Right atrium auricular region (tissue), 2 donors: ENCODE measurements around the gene LHPP. TPM values are rescaled to one million over a fixed set of nuclear protein-coding genes. Genes with fewer than 3 reads are reported as not detected.

Experiments
- DNase-seq: peaks from one replicate; pipeline ENCODE4 v3.0.0-alpha.2; 2019; ENCODE audit warnings: low spot score
- H3K27ac ChIP-seq, 2 donors: fragments of 200-600 bp; sonication (generic); 1 replicate in 1 of 2; 2 replicates in 1 of 2; pipeline ENCODE4 v1.5.1; 2016 to 2019
- H3K27me3 ChIP-seq, 2 donors: fragments of 200-600 bp; sonication (generic); one replicate each; pipeline versions ENCODE4 v1.5.1 to v1.6.0; 2017 to 2019
- H3K36me3 ChIP-seq: fragments of 200-600 bp; sonication (generic); one replicate; pipeline ENCODE4 v1.5.1; 2016
- H3K4me1 ChIP-seq, 2 donors: fragments of 200-600 bp; sonication (generic); one replicate each; pipeline versions ENCODE4 v1.5.1 to v1.6.0; 2017 to 2019
- H3K4me3 ChIP-seq, 2 donors: fragments of 200-600 bp; sonication (generic); 1 replicate in 1 of 2; 2 replicates in 1 of 2; pipeline ENCODE4 v1.5.1; 2017 to 2019; ENCODE audit warnings: mild to moderate bottlenecking in 1 of 2, moderate library complexity in 1 of 2
- H3K9me3 ChIP-seq, 2 donors: fragments of 200-600 bp; sonication (generic); one replicate each; pipeline ENCODE4 v1.5.1; 2019
- total RNA-seq, 2 donors: library from RNA; depleted of rRNA; stranded (reverse); fragments of >200 nt; gene quantifications; one replicate each; pipeline ENCODE4 v1.1.0, GENCODE V29; 2016
- TF ChIP-seq, protein P1 (sequence below), 2 donors: fragments of 200-600 bp; sonication (generic); IDR thresholded peaks; one replicate each; pipeline ENCODE4 v1.5.1; 2019; ENCODE audit warnings: antibody characterized with exemption in 2 of 2

LHPP gene
- total RNA-seq, 2 donors from 2014 or later, result 10.3 to 23.7 TPM

DNA sequence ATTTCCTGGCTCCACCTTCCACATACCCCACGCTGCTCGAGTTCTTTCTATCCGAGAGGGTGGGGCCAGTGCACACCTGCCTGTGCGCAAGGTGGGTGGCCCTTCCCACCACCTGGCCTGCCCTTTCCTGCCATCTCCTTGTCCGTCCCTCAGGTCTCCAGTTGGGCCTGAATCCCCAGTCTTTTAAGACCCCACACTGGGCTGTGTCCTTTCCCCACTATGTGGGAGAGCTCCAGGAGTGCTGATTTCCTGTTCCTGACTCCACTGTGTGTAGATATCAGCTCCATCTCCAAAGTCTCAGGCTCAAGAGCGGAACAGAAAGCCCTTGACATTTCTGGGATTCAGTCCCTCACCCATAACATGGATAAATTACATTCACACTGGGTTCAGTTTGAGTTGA is 20.1 kb downstream of the LHPP start:
- no peaks in the 10 kb centered on the region for H3K36me3 ChIP-seq
- H3K27me3 ChIP-seq, result no peaks in the 10 kb centered on the region
- H3K9me3 ChIP-seq, result no peaks in the 10 kb centered on the region
- H3K4me1 ChIP-seq, result no peaks in the 10 kb centered on the region
- no peak for DNase-seq
- TF ChIP-seq, protein P1, sequence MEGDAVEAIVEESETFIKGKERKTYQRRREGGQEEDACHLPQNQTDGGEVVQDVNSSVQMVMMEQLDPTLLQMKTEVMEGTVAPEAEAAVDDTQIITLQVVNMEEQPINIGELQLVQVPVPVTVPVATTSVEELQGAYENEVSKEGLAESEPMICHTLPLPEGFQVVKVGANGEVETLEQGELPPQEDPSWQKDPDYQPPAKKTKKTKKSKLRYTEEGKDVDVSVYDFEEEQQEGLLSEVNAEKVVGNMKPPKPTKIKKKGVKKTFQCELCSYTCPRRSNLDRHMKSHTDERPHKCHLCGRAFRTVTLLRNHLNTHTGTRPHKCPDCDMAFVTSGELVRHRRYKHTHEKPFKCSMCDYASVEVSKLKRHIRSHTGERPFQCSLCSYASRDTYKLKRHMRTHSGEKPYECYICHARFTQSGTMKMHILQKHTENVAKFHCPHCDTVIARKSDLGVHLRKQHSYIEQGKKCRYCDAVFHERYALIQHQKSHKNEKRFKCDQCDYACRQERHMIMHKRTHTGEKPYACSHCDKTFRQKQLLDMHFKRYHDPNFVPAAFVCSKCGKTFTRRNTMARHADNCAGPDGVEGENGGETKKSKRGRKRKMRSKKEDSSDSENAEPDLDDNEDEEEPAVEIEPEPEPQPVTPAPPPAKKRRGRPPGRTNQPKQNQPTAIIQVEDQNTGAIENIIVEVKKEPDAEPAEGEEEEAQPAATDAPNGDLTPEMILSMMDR (IDR thresholded peaks at IDR 0.05), result no peak
- no peak overlapping the region for H3K4me3 ChIP-seq
- H3K27ac ChIP-seq, result no peak overlapping the region

DNA sequence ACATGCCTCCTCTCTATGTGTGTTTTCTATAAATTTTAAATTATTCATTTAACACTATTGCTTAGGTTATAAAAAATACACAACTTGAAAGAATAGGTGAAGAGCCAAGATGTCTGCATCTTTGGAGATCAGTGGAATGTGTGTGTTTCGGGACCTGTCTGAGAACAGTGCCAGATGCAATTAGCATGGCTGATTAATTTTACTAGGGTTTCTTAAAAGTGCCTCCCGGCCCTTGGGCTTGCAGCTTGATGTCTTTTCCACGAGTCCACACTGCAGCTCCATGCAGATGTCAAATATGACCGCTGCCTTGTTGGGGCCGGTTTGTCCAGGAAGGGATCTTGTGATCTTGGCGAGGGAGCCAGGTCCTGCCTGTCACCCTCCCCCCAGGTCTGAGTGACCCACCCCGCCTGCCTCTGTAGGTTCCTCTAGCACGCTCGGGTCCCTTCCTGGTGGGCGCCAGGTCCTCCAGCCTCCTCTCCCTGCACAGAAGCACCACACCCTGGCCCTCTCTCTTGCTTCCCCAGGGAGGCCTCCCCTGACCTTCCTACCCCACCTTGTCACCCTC is 20.7 kb downstream of the LHPP start:
- Histone ChIP-seq H3K4me3 (no peak overlapping the region), H3K27ac (no peak overlapping the region), H3K36me3 (no peaks in the 10 kb centered on the region), H3K9me3 (no peaks in the 10 kb centered on the region), H3K4me1 (no peaks in the 10 kb centered on the region), H3K27me3 (no peaks in the 10 kb centered on the region)
- TF ChIP-seq, protein P1 (IDR thresholded peaks at IDR 0.05), result no peak
- no peak for DNase-seq

DNA sequence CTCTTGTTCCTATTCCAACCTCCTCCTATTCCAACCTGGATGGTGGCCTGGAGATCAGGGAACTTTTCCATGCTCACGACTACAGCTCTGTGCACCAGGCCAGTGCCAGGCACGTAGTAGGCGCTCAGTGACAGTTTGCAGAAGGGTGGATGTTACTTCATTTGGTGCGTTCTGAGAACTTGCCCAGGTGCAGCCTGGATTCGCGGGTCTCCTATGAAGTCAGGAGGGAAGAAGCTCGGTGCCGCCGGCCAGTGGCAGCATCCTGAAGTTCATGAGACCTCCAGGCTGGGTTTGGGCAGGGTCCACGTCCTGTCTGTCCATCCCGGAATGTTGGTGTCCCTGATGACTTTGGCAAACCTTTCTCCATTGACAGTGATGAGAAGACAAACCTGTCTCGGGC is 21.3 kb downstream of the LHPP start:
- H3K4me3 ChIP-seq, result no peak overlapping the region
- no peaks in the 10 kb centered on the region for H3K4me1 ChIP-seq
- no peaks in the 10 kb centered on the region for H3K9me3 ChIP-seq
- H3K36me3 ChIP-seq, result no peaks in the 10 kb centered on the region
- DNase-seq, result no peak
- TF ChIP-seq, protein P1 (IDR thresholded peaks at IDR 0.05), result no peak
- H3K27me3 ChIP-seq, result no peaks in the 10 kb centered on the region
- no peak overlapping the region for H3K27ac ChIP-seq

DNA sequence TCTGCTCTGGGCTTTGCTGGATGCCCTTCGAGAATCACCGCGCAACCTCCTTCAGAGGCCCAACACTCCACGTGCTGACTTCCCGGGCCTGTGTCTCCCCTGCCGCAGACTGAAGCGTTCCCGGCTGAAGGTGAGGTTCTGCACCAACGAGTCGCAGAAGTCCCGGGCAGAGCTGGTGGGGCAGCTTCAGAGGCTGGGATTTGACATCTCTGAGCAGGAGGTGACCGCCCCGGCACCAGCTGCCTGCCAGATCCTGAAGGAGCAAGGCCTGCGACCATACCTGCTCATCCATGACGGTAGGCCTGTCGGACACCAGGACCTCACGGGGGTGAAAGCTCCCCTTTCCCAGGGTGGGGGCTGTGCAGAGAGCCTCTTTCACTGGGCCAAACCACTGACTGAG is 22.4 kb downstream of the LHPP start:
- H3K27me3 ChIP-seq, result no peaks in the 10 kb centered on the region
- no peak for DNase-seq
- H3K4me3 ChIP-seq, result no peak overlapping the region
- no peak overlapping the region for H3K27ac ChIP-seq
- H3K4me1 ChIP-seq, result no peaks in the 10 kb centered on the region
- no peaks in the 10 kb centered on the region for H3K9me3 ChIP-seq
- TF ChIP-seq, protein P1 (IDR thresholded peaks at IDR 0.05), result no peak
- no peaks in the 10 kb centered on the region for H3K36me3 ChIP-seq

- no peaks in the 10 kb centered on the region for H3K27me3 ChIP-seq
- no peak overlapping the region for H3K4me3 ChIP-seq
- H3K27ac ChIP-seq, result no peak overlapping the region
- TF ChIP-seq, protein P1 (IDR thresholded peaks at IDR 0.05), result no peak
- no peaks in the 10 kb centered on the region for H3K9me3 ChIP-seq
- no peak for DNase-seq
- H3K4me1 ChIP-seq, result no peaks in the 10 kb centered on the region
- no peaks in the 10 kb centered on the region for H3K36me3 ChIP-seq
Observed at GRCh38 chr10:124484661-124485060, 23.0 kb downstream of the LHPP start.

DNA sequence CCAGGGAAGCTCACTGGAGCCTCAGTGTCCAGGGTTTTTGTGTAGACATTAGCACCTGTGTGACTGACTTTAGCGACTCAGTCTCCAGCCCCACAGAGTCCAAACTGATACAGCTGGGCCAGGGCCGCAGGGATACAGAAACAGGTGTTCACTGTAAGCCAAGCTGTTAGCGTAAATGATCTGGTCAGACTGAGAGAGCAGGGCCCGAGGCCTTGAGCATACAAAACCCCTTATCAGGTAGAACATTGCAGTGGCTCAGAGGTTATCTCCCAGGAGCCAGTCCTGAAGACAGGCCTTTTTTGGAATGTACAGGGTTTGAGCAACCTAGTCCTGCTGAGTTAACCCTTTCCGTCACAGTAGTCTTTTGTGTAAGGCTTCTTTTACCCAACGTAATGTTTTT is 25.0 kb downstream of the LHPP start:
- Histone ChIP-seq H3K36me3 (no peaks in the 10 kb centered on the region), H3K27me3 (no peaks in the 10 kb centered on the region), H3K4me1 (no peaks in the 10 kb centered on the region), H3K27ac (no peak overlapping the region), H3K9me3 (no peaks in the 10 kb centered on the region), H3K4me3 (no peak overlapping the region)
- DNase-seq, result no peak
- TF ChIP-seq, protein P1 (IDR thresholded peaks at IDR 0.05), result no peak
